GM18867 (cell line): ENCODE data around the gene TMEM164.
A peak's percentile ranks its signal among the peaks of the same experiment; 100 is the strongest.
"Not testable (repeated sequence)": the region's sequence is repeated elsewhere in the genome, so short reads cannot be mapped to it uniquely, and the experiment has no call there.

Experiments
- ATAC-seq: cut with Tn5 transposase; IDR thresholded peaks from one replicate; pipeline ENCODE4 v1.9.1; 2021; ENCODE audit warnings: mild to moderate bottlenecking, moderate library complexity; ENCODE audit not compliant: unreplicated experiment

The TMEM164 gene

GRCh38 chrX:110123331-110123782, 120.4 kb downstream of the TMEM164 start:
- ATAC-seq, result no peak

DNA sequence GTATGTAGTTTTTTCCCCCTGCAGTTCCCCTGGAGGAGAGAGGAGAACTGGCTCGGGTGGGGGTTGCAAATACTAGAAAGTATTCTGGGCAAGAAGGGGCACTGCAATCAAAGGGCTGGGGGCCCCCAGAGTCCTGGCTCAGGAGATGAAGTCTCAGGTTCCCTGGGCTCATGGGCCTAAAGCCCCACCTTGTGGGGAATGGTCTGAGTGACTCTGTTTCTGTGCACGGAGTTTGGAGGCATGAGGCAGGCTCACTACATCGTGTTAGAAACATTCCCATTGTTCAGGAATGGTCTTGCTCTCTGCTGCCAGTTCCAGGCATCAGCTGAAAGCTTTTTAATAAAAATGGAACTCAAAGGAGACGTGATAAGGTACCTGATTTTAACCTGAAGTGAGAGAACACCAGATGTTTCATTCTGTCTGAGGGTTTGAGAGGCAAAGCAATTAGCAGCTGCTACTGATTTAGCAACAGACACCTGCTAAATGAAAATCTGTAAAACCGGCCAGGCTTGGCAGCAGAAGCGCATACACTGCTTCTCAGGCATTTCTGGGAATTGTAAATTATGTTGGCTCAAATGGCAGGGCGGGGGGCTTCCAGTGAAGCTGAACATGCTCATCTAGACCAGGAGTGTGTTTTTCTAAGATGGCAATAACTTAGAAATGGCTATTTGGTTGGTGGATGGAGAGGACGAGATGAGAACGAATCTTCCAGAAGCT, 122.7 kb downstream of the TMEM164 start:
- no peak for ATAC-seq

DNA sequence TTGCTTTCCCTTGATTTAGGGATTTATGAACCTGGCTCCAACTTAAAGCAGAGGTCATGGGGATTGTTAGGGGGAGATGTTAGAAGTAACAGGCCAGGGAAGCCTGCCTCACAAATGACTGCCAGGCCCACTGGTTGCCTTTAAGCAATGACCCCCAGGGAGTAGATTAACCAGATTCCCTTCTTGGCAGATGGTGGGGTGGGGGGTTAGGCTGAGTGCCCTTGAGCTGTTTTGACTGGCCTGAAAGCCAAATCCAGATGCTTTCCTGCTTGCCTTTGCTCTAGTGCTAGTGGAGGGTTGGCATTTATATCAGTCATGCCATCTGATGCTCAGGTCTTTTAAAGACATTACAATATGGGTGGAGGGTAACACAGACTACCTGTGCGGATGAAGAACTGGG, 128.1 kb downstream of the TMEM164 start:
- ATAC-seq, result no peak

- no peak for ATAC-seq
Measured at GRCh38 chrX:110132450-110133114, 129.7 kb downstream of the TMEM164 start.

DNA sequence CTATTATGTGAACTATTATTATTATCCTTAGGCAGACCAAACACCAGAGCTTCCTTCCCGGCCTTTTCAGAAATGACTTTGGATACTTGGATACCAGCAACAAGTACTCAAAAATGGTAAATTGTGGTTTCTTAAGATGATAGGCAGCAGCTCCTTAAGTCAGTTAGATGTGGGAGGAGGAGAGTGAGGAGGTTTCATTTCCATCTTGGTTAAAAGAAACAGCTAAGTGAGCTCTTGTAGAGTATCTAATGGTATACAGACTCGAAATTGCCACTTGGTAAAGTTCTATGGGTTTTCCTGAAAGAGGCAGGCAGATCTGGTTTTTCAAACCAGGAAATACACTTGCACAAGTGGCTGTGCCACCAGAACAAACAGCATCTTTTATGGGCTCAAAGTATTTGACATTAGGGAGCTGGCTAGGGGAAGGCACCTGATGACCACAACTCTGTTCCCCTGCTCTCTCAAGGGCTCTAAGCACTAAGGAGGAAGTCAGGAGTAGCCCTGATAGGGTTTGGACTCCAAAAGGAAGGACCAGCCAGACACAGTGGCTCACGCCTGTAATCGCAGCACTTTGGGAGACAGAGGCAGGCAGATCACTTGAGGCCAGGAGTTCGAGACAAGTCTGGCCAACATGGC, 130.9 kb downstream of the TMEM164 start:
- no peak for ATAC-seq

- no peak for ATAC-seq
Measured at GRCh38 chrX:110135618-110136017, 132.7 kb downstream of the TMEM164 start.

DNA sequence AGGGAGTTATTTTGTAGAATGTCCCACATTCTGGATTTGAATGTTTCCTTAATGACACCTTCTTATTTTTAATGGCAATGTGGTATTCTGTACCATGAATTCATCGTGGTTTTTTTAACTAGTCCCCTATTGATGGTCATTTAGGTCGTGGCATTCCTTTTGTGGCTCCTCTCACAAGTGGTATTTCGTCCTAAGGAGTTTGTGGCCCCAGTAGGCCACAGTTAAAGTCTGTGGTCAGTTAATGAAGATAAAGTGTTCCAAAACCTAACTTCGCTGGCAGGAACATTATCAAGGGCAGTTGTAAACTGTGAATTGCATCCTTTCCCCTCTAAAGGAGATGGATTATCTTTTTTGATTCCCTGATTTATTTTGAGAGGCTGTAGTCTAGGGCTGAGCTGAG, 133.2 kb downstream of the TMEM164 start:
- no peak for ATAC-seq

DNA sequence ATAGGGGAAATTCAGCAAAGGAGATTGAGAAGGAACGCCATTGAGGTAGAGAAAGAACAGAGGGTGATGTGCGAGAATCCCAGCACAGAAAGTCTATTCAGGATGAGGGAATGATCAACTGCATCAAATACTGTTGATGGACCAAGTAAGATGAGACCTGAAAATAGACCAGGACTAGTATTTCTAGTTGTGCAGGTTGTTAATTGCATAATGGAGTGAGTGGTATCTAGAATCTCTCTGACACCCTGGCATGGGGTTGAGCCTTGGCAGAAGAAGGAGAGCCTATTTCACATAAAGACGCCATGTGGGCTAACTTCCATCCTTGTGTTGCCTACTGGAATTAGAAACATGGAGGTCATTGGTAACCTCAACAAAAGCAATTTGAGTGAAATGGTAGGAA, 135.6 kb downstream of the TMEM164 start:
- ATAC-seq, result no peak

- no peak for ATAC-seq
Measured at GRCh38 chrX:110139172-110139571, 136.3 kb downstream of the TMEM164 start.

DNA sequence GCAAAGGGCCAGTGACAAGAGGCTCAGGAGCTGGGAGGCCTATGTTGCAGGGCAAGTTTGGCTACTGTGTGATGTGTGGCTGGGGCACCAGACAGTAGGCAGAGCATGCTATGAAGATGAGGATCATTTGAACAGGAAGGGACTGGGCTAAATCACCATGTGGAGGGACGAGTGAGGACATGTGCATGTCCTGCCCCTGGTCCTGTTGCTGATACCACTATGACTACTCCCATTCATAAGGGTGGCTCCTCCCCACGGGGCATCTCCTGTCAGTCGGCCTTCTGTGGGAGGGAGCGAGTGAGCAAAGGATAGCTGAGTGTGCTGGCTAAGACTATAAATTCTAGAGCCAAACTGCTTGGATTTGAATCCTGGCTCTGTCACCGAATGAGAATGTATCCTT, 139.2 kb downstream of the TMEM164 start:
- ATAC-seq, result no peak

- no peak for ATAC-seq
Measured at GRCh38 chrX:110143454-110144210, 140.7 kb downstream of the TMEM164 start.

DNA sequence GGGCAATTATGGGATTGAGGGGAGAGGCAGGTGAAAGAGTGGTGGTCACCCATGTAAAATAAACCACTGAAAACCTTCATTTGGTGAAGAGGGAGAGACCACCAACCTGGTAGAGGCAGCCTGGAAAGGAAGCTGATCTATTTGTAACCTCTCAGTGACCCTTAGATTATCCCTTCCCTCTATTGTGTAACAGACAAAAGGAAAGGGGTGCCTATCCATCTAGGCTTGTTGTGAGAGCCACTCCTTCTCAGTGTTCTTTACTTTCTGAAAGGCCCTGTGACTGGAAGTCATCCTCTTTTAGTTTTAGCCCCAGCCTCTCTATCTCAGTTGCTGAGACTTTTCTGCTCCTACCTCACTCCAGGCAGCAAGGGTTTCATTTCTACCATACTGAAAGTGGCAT, 142.4 kb downstream of the TMEM164 start:
- no peak for ATAC-seq

- peak; percentile 73 for ATAC-seq
Measured at GRCh38 chrX:110145854-110146253, 142.9 kb downstream of the TMEM164 start.

DNA sequence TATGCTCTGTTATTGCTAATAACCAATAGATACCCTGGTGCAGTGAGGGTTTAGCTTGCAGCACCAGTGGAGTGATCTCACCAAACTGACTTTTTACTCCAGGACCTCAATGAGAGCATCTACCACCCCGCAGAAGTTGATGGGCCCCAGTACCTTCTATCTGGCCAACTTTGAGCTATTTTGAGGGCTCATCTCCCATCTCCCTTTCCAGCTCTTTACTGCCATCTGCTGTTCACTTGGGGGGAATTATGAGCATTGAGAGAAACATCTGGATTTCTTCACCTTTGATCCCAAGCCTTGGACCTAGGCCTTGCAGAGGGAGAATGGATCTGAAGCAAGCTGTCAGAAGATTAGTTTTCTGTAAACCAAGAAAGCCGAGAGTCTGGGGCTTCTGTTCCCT, 143.6 kb downstream of the TMEM164 start:
- no peak for ATAC-seq

DNA sequence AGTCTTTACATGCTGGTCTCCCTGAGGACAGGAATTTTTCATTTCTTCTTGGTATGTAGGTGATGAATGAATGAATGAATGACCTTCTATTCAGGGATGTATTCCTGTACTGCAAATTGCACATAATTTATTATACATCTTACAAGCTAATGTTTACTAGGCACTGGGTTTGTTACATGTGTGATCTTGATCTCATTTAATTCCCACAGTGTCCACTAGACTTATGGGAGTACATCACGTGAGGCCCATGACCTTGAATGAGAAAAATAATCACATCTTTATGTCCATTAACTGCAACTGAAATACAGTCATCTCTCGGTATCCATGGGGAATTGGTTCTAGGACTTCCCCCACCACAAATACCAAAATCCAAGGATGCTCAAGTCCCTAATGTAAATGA, 150.3 kb downstream of the TMEM164 start:
- no peak for ATAC-seq

GRCh38 chrX:110153896-110154295, 151.0 kb downstream of the TMEM164 start:
- ATAC-seq, result no peak

GRCh38 chrX:110154328-110154727, 151.4 kb downstream of the TMEM164 start:
- not testable (repeated sequence) for ATAC-seq

DNA sequence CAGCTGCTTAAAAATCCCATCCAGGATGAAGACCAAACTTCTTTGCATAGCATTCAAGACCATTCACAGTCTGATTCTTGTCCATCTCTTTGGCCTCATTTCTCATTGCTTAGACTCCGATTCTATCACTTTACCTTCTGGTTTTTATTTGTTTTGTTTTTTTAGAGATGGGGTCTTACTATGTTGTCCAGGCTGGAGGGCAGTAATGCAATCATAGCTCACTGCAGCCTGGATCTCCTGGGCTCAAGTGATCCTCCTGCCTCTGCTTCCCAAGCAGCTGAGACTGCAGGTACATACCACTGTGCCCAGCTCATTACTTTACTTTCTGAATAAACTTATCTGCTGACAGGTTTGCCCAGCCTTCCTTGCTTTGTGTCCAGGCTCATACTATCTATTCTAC, 152.8 kb downstream of the TMEM164 start:
- ATAC-seq, result no peak

GRCh38 chrX:110156167-110156754, 153.3 kb downstream of the TMEM164 start:
- no peak for ATAC-seq

DNA sequence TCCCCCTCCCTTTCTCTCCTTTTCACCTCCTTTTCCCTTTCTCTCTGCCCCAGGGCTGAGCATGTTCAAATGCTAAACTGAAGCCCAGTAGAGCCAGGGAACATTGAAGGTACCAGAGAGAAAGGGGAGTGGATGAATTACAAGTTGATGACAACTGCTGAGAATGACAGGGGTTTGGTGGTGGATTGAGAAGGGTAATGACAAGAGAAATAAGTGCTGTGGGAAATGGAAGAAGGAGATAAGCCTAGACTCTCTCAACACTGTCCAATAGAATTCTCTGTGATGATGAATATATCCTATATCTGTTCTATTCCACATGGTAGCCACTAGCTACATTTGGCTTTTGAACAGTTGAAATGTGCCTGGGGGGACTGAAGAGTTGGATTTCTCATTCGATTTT, 154.5 kb downstream of the TMEM164 start:
- no peak for ATAC-seq

DNA sequence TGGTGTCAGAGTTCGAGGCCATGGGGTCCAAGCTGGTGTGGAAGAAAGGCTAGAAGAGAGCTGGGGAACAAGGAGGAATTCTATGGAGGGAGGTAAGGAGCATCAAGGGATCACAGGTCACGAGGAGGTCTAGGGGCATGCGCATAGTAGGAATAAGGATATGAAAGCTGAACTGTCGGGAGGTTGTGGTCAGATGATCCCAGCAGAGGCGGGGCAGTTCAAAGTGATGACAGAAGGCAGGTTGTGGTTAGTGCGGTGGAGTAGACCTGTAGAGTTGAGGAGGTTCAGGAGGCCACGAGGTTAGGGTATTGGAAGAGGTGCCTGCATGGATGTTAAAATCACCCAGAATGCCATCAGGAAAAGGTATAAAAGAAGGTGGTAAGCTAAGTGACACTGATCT, 156.3 kb downstream of the TMEM164 start:
- no peak for ATAC-seq
